ENCODE measurements around the gene CCDC149.

DNA sequence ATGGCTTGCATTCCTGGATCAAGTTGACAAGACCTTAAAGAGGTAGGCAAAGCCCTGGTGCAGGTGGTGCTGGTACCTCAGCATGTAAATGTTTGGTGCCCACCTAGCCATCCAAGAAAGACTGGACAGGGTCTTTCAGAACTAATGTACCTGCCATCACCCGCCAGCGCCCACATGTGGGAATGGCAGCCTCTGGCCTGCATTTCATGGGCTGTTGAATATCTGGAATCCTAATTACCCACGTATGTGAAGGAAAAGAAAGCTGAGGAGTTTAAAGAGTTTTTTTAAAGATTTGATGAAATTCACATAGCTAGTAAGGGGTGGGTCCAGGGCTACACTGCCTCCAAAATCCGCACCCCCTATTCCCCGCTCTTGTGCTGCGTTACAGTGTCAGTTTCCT is 8.6 kb upstream of the CCDC149 start:
- TF ChIP-seq, protein P1, sequence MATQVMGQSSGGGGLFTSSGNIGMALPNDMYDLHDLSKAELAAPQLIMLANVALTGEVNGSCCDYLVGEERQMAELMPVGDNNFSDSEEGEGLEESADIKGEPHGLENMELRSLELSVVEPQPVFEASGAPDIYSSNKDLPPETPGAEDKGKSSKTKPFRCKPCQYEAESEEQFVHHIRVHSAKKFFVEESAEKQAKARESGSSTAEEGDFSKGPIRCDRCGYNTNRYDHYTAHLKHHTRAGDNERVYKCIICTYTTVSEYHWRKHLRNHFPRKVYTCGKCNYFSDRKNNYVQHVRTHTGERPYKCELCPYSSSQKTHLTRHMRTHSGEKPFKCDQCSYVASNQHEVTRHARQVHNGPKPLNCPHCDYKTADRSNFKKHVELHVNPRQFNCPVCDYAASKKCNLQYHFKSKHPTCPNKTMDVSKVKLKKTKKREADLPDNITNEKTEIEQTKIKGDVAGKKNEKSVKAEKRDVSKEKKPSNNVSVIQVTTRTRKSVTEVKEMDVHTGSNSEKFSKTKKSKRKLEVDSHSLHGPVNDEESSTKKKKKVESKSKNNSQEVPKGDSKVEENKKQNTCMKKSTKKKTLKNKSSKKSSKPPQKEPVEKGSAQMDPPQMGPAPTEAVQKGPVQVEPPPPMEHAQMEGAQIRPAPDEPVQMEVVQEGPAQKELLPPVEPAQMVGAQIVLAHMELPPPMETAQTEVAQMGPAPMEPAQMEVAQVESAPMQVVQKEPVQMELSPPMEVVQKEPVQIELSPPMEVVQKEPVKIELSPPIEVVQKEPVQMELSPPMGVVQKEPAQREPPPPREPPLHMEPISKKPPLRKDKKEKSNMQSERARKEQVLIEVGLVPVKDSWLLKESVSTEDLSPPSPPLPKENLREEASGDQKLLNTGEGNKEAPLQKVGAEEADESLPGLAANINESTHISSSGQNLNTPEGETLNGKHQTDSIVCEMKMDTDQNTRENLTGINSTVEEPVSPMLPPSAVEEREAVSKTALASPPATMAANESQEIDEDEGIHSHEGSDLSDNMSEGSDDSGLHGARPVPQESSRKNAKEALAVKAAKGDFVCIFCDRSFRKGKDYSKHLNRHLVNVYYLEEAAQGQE (IDR thresholded peaks at IDR 0.05; ENCODE audit: insufficient read depth in 1 of 2, low read depth in 2 of 2, low read length in 2 of 2), result no peak
- TF ChIP-seq FOXP2 (optimal IDR thresholded peaks at IDR 0.05; ENCODE audit: borderline replicate concordance, extremely low read depth, extremely low read length, insufficient read depth), result no peak
